Transverse colon (tissue), 4 donors: ENCODE data around the gene IPO11. TPM values are rescaled to one million over a fixed set of nuclear protein-coding genes. Genes with fewer than 3 reads are reported as not detected.

Experiments
- DNase-seq: peaks from one replicate; pipeline ENCODE4 v3.0.0-alpha.2; 2019
- H3K27ac ChIP-seq, 4 donors: fragments of 200-600 bp; sonication (generic); 2 replicates each; pipeline ENCODE4 v1.5.1; 2016 to 2018; ENCODE audit warnings: inconsistent platforms in 4 of 4
- H3K27me3 ChIP-seq: fragments of 200-600 bp; sonication (generic); 2 replicates; pipeline ENCODE4 v1.5.1; 2017; ENCODE audit warnings: inconsistent platforms
- H3K36me3 ChIP-seq, 4 donors: fragments of 200-600 bp; sonication (generic); 2 replicates each; pipeline ENCODE4 v1.5.1; 2017 to 2019; ENCODE audit warnings: inconsistent platforms in 4 of 4
- H3K4me1 ChIP-seq, 4 donors: fragments of 200-600 bp; sonication (generic); 2 replicates each; pipeline ENCODE4 v1.5.1; 2017 to 2020; ENCODE audit warnings: inconsistent platforms in 4 of 4
- H3K4me3 ChIP-seq, 4 donors: fragments of 200-600 bp; sonication (generic); 1 replicate in 1 of 4; 2 replicates in 3 of 4; pipeline versions ENCODE4 v1.5.1 to v1.6.1; 2017 to 2019; ENCODE audit warnings: inconsistent platforms in 4 of 4
- H3K9me3 ChIP-seq, 2 donors: fragments of 200-600 bp; sonication (generic); 2 replicates each; pipeline ENCODE4 v1.5.1; 2017 to 2019; ENCODE audit warnings: inconsistent platforms in 2 of 2
- EP300 ChIP-seq: sonication (generic); formaldehyde crosslinking; IDR thresholded peaks from one replicate; pipeline ENCODE4 v1.6.1; 2017; ENCODE audit warnings: antibody characterized with exemption, low read depth
- POLR2A ChIP-seq: fragments of 450-650 bp; IDR thresholded peaks from one replicate; pipeline ENCODE4 v1.6.1; 2016; ENCODE audit warnings: antibody characterized with exemption, mild to moderate bottlenecking, moderate library complexity
- POLR2AphosphoS5 ChIP-seq, 3 donors: sonication (generic); formaldehyde crosslinking; IDR thresholded peaks; one replicate each; pipeline ENCODE4 v1.6.1; 2016; ENCODE audit warnings: antibody characterized with exemption in 3 of 3
- WGBS, 2 donors: methylation state at CpG; one replicate each; pipeline ENCODE4 v1.1.5; 2018; ENCODE audit warnings: low coverage in 1 of 2; 5-methylcytosine and 5-hydroxymethylcytosine counted together
- in situ Hi-C, 4 donors: fragments of 200-750 bp; cut with MboI; loops; one replicate each; pipeline versions ENCODE4 v1.15.0 to v1.15.1; 2017; ENCODE audit warnings: low sequenced_read_pairs in 3 of 4, low pct_ligation_motif_present in 1 of 4, low pct_unique_long_range_greater_than_20kb in 1 of 4
- intact Hi-C: fragments of 100-400 bp; cut with DNase I; formaldehyde crosslinking; loops from one replicate; pipeline ENCODE4 v1.15.1; 2023; ENCODE audit warnings: low total_unique reads
- total RNA-seq, 4 donors: library from RNA; depleted of rRNA; stranded (reverse); fragments of >200 nt; gene quantifications; one replicate each; pipeline ENCODE4 v1.1.0, GENCODE V29; 2016
- TF ChIP-seq, protein P1 (sequence below), 5 experiments: fragments of 200-600 bp in 3 of 5; fragments of 450-650 bp in 2 of 5; sonication (generic) in 3 of 5; IDR thresholded peaks; 1 replicate in 2 of 5; 2 replicates in 3 of 5; pipeline ENCODE4 v1.5.1; 2016 to 2017; ENCODE audit warnings: antibody characterized with exemption in 5 of 5, inconsistent platforms in 3 of 5, mild to moderate bottlenecking in 2 of 5, moderate library complexity in 1 of 5

Gene IPO11
- total RNA-seq, 4 donors from 2014 or later = 6.4 to 37.8 (median 16.3) TPM

DNA sequence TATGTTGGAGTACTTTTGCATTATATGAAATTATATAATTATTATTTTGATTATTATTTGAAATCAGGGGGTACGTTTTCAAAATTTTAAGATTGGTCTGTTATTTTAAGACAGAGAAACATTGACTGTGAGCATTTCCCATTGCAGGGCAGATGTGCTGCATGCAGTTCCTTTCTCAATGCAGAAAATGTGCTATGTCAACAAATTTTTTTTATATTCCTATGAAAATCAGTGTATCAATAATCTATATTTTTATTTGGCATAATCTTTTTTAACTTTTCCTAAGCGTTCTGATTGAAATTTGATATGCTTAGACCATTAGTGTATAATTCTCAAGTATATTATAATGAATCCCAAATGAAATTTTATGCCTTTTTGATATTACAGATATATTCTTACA lies 124.2 kb downstream of the IPO11 start:
- in situ Hi-C loops (no loop called here), intact Hi-C loops (no loop called here)
- TF ChIP-seq POLR2AphosphoS5 (IDR thresholded peaks at IDR 0.05) (no peak), EP300 (no peak), POLR2A (no peak)
- TF ChIP-seq, protein P1, sequence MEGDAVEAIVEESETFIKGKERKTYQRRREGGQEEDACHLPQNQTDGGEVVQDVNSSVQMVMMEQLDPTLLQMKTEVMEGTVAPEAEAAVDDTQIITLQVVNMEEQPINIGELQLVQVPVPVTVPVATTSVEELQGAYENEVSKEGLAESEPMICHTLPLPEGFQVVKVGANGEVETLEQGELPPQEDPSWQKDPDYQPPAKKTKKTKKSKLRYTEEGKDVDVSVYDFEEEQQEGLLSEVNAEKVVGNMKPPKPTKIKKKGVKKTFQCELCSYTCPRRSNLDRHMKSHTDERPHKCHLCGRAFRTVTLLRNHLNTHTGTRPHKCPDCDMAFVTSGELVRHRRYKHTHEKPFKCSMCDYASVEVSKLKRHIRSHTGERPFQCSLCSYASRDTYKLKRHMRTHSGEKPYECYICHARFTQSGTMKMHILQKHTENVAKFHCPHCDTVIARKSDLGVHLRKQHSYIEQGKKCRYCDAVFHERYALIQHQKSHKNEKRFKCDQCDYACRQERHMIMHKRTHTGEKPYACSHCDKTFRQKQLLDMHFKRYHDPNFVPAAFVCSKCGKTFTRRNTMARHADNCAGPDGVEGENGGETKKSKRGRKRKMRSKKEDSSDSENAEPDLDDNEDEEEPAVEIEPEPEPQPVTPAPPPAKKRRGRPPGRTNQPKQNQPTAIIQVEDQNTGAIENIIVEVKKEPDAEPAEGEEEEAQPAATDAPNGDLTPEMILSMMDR (IDR thresholded peaks at IDR 0.05) = no peak
- no peak overlapping the region for H3K4me3 ChIP-seq
- WGBS, 2 donors = 91 to 96% methylated on average over 2 of the region's 2 CpGs
- no peak overlapping the region for H3K27ac ChIP-seq
- DNase-seq = no peak
- H3K9me3 ChIP-seq = no peaks in the 10 kb centered on the region
- H3K27me3 ChIP-seq = no peaks in the 10 kb centered on the region
- H3K36me3 ChIP-seq = no peaks in the 10 kb centered on the region
- H3K4me1 ChIP-seq = no peaks in the 10 kb centered on the region

DNA sequence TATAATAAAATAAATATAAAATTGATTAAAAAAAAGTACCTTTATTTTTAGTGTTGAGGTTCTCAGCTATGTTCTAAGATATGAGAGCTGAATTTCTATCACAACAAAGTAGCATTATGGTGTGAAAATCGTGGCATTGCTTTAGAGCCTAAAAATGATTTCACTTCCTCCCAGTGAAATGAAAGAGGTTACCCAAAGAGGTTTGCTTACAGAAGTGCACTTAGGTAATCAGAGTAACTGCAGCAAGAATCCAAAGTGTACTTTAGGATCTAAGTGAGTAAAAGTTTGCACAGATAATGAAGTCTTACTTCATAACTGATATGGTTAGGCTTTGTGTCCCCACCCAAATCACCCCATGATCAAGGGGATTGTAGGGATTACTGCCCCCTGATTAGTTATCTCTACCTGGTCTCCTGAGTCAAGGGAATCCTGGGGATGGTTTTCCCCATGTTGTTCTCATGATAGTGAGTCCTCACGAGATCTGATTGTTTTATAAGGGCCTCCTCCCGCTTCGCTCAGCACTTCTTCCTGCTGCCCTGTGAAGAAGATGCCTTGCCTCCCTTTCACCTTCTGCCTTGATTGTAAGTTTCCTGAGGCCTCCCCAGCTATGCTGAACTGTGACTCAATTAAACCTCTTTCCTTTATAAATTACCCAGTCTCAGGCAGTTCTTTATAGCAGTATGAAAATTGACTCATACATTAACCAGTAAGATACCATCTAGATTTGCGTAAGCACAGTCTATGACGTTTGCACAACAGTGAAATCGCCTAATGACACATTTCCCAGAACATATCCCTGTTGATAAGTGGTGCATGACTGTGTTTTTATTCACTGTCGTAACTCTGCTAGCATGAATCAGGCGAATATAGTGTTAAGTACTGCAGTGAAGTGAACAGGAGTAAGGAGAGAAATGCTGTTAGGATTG lies 125.7 kb downstream of the IPO11 start:
- intact Hi-C loops = no loop called here
- Histone ChIP-seq H3K9me3 (no peaks in the 10 kb centered on the region), H3K36me3 (no peaks in the 10 kb centered on the region), H3K27ac (no peak overlapping the region), H3K4me1 (no peaks in the 10 kb centered on the region), H3K27me3 (no peaks in the 10 kb centered on the region), H3K4me3 (no peak overlapping the region)
- no peak for TF ChIP-seq POLR2AphosphoS5 (IDR thresholded peaks at IDR 0.05)
- no peak for TF ChIP-seq POLR2A
- TF ChIP-seq EP300 = no peak
- TF ChIP-seq, protein P1 (IDR thresholded peaks at IDR 0.05) = no peak
- WGBS, 2 donors = 83 to 87% methylated on average over 6 to 9 of the region's 9 CpGs
- no peak for DNase-seq
- in situ Hi-C loops = no loop called here

DNA sequence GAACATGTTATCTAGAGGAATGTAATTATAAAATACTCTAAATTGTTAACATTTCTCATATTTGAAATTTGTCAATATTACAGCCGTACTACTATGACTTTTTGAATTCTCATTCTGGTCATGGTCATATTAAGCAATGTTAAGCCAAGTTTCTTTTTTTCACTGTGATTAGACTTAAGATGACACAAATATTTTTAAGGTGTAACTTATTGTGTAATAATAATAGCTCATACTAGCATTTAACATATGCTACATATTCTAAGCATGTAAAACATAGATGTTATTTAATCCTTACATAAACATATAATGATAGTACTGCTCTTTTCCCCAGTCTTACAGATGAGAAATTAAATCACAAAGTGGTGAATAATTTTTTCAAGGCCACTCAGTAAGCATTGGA lies 130.2 kb downstream of the IPO11 start:
- intact Hi-C loops (no loop called here), in situ Hi-C loops (no loop called here)
- H3K27ac ChIP-seq = no peak overlapping the region
- no peaks in the 10 kb centered on the region for H3K27me3 ChIP-seq
- WGBS, 2 donors = 93 to 98% methylated on average over 1 of the region's 1 CpG
- DNase-seq = no peak
- TF ChIP-seq POLR2AphosphoS5 (IDR thresholded peaks at IDR 0.05) = no peak
- TF ChIP-seq, protein P1 (IDR thresholded peaks at IDR 0.05) = no peak
- TF ChIP-seq EP300 = no peak
- H3K9me3 ChIP-seq = no peaks in the 10 kb centered on the region
- H3K36me3 ChIP-seq = no peaks in the 10 kb centered on the region
- no peaks in the 10 kb centered on the region for H3K4me1 ChIP-seq
- no peak overlapping the region for H3K4me3 ChIP-seq

DNA sequence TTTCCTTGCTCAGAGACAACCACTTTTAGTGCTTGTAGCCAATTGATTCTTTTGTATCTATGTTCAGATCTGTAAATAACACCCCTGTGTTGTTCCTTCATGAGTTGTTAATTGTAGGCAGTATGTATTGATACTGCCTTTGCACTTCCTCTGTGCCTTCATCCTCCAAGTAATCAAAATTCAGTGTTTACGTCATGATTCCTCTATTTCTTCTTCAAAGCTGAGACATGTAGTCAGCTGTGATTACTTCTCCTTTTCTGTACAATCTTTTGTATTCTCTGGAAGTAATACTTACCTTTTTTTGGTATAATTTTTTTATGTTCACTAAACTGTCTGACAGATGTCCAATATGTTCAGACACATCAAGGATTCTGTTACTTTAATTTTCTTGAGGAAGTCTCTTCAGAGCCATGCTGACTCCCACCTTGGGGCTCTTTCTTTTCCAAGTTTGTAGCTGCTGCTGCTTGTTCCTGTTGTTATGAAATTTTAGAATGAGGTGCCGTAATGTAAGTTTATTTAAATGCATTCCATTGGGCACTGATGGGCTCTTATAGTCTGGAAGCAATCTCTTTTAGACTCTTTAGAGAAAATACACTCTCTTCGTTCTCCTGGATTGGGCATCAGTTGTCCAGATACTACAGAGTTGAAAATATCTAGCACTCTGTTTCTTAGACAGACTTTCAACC lies 135.5 kb downstream of the IPO11 start:
- TF ChIP-seq EP300 = no peak
- TF ChIP-seq POLR2AphosphoS5 (IDR thresholded peaks at IDR 0.05) = no peak
- TF ChIP-seq POLR2A = no peak
- TF ChIP-seq, protein P1 (IDR thresholded peaks at IDR 0.05) = no peak
- Histone ChIP-seq H3K4me3 (no peak overlapping the region), H3K27ac (no peak overlapping the region), H3K4me1 (no peaks in the 10 kb centered on the region), H3K36me3 (no peaks in the 10 kb centered on the region), H3K9me3 (no peaks in the 10 kb centered on the region), H3K27me3 (no peaks in the 10 kb centered on the region)
- intact Hi-C loops (no loop called here), in situ Hi-C loops (no loop called here)
- 69 to 79% methylated on average over 3 of the region's 3 CpGs for WGBS, 2 donors
- DNase-seq = no peak
